Neural progenitor cell (in vitro differentiated cells): Measurements from ENCODE around the gene DCP1B. TPM values are rescaled to one million over a fixed set of nuclear protein-coding genes. Genes with fewer than 3 reads are reported as not detected.

Experiments used
- DNase-seq: peaks from one replicate; pipeline ENCODE4 v3.0.0-alpha.2; 2016; ENCODE audit warnings: low spot score
- H2AFZ ChIP-seq: fragments of 200-600 bp; sonication (generic); replicated peaks from 2 replicates; pipeline ENCODE4 v1.6.1; 2016; ENCODE audit warnings: antibody characterized with exemption
- H3F3A ChIP-seq: fragments of 200-600 bp; sonication (generic); 2 replicates; pipeline ENCODE4 v1.6.1; 2016; ENCODE audit warnings: antibody characterized with exemption, low read depth
- H3K27ac ChIP-seq: fragments of 200-600 bp; sonication (generic); 2 replicates; pipeline ENCODE4 v1.5.1; 2016; ENCODE audit warnings: mild to moderate bottlenecking
- H3K27me3 ChIP-seq: fragments of 200-600 bp; sonication (generic); 2 replicates; pipeline ENCODE4 v1.6.1; 2016; ENCODE audit warnings: mild to moderate bottlenecking, moderate library complexity
- H3K36me3 ChIP-seq: fragments of 200-600 bp; sonication (generic); 2 replicates; pipeline ENCODE4 v1.5.1; 2016
- H3K4me1 ChIP-seq: fragments of 200-600 bp; sonication (generic); 2 replicates; pipeline ENCODE4 v1.6.1; 2016; ENCODE audit warnings: mixed run types
- H3K4me2 ChIP-seq: fragments of 200-600 bp; sonication (generic); 2 replicates; pipeline ENCODE4 v1.6.1; 2016
- H3K4me3 ChIP-seq: fragments of 200-600 bp; sonication (generic); 2 replicates; pipeline ENCODE4 v1.5.1; 2016
- H3K79me2 ChIP-seq: fragments of 200-600 bp; sonication (generic); 2 replicates; pipeline ENCODE4 v1.6.1; 2016; ENCODE audit warnings: low read depth
- H3K9ac ChIP-seq: fragments of 200-600 bp; sonication (generic); 2 replicates; pipeline ENCODE4 v1.6.1; 2016
- H3K9me3 ChIP-seq: fragments of 200-600 bp; sonication (generic); 2 replicates; pipeline ENCODE4 v1.5.1; 2016; ENCODE audit warnings: low read depth
- H4K20me1 ChIP-seq: fragments of 200-600 bp; sonication (generic); 2 replicates; pipeline ENCODE4 v1.6.1; 2016; ENCODE audit warnings: low read depth
- H3K27ac Mint-ChIP-seq: 3 replicates; pipeline ENCODE4 v1.8.0; 2021; ENCODE audit warnings: mixed read lengths
- H3K27me3 Mint-ChIP-seq: 2 replicates; pipeline ENCODE4 v1.8.0; 2022; ENCODE audit warnings: low read depth, mild to moderate bottlenecking, inconsistent platforms, moderate library complexity, mixed read lengths; ENCODE audit not compliant: insufficient read depth
- H3K36me3 Mint-ChIP-seq: 3 replicates; pipeline ENCODE4 v1.8.0; 2021; ENCODE audit warnings: mixed read lengths
- H3K4me1 Mint-ChIP-seq: 3 replicates; pipeline ENCODE4 v1.8.0; 2021; ENCODE audit warnings: mixed read lengths
- H3K4me3 Mint-ChIP-seq: 3 replicates; pipeline ENCODE4 v1.8.0; 2021; ENCODE audit warnings: mild to moderate bottlenecking, moderate library complexity, mixed read lengths
- H3K9me3 Mint-ChIP-seq: 3 replicates; pipeline ENCODE4 v1.8.0; 2020; ENCODE audit warnings: mixed read lengths
- EZH2 ChIP-seq: fragments of 200-600 bp; sonication (generic); IDR thresholded peaks from 2 replicates; pipeline ENCODE4 v1.6.1; 2017; ENCODE audit warnings: antibody characterized with exemption, mild to moderate bottlenecking, moderate library complexity
- EZH2phosphoT487 ChIP-seq: fragments of 200-600 bp; sonication (generic); IDR thresholded peaks from 2 replicates; pipeline ENCODE4 v1.6.1; 2017; ENCODE audit warnings: antibody characterized with exemption
- total RNA-seq: library from RNA; depleted of rRNA; stranded (reverse); fragments of >200 nt; gene quantifications from 2 replicates; pipeline ENCODE4 v1.2.3, GENCODE V29; 2015; ENCODE audit warnings: low replicate concordance
- TF ChIP-seq, protein P1 (sequence below): fragments of 200-600 bp; sonication (generic); IDR thresholded peaks from 2 replicates; pipeline ENCODE4 v1.5.1; 2017; ENCODE audit warnings: antibody characterized with exemption, mild to moderate bottlenecking

The DCP1B gene
- total RNA-seq, 1 donor from 2014 or later = 20.2 TPM

DNA sequence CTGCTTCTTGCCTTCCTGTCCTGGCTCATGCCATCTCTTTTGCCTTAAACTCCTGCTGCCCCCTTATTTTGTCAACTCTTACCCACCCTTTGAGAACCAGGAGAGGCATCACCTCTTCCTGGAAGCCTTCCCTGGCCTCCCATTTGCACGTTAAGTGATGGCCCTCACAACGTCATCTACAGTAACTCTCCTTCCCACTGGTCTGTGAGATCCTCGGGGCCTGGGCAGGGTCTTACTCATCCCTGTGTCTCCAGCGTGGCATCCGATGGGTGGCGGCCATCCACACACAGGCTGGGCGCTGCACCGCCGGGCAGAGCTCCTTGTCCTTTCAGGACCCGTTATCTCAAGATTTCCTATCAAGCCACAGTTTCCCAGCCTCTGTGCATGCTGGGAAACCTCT is 69.0 kb downstream of the DCP1B start:
- Mint-ChIP-seq H3K27me3 (peaks cover 10% of the 10 kb centered on the region), H3K4me1 (peaks cover 44% of the 10 kb centered on the region), H3K4me3 (no peak overlapping the region), H3K9me3 (no peaks in the 10 kb centered on the region), H3K27ac (no peak overlapping the region), H3K36me3 (no peaks in the 10 kb centered on the region)
- Histone ChIP-seq H4K20me1 (no peaks in the 10 kb centered on the region), H2AFZ (no peak overlapping the region), H3K36me3 (no peaks in the 10 kb centered on the region), H3K4me2 (no peak overlapping the region), H3K9me3 (no peaks in the 10 kb centered on the region), H3K27ac (no peak overlapping the region), H3K4me1 (peaks cover 24% of the 10 kb centered on the region), H3K4me3 (no peak overlapping the region), H3K79me2 (no peaks in the 10 kb centered on the region), H3K27me3 (no peaks in the 10 kb centered on the region), H3F3A (peaks cover 19% of the 10 kb centered on the region), H3K9ac (no peak overlapping the region)
- TF ChIP-seq, protein P1, sequence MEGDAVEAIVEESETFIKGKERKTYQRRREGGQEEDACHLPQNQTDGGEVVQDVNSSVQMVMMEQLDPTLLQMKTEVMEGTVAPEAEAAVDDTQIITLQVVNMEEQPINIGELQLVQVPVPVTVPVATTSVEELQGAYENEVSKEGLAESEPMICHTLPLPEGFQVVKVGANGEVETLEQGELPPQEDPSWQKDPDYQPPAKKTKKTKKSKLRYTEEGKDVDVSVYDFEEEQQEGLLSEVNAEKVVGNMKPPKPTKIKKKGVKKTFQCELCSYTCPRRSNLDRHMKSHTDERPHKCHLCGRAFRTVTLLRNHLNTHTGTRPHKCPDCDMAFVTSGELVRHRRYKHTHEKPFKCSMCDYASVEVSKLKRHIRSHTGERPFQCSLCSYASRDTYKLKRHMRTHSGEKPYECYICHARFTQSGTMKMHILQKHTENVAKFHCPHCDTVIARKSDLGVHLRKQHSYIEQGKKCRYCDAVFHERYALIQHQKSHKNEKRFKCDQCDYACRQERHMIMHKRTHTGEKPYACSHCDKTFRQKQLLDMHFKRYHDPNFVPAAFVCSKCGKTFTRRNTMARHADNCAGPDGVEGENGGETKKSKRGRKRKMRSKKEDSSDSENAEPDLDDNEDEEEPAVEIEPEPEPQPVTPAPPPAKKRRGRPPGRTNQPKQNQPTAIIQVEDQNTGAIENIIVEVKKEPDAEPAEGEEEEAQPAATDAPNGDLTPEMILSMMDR = no peak
- TF ChIP-seq EZH2 = no peak
- TF ChIP-seq EZH2phosphoT487 = no peak
- no peak for DNase-seq

DNA sequence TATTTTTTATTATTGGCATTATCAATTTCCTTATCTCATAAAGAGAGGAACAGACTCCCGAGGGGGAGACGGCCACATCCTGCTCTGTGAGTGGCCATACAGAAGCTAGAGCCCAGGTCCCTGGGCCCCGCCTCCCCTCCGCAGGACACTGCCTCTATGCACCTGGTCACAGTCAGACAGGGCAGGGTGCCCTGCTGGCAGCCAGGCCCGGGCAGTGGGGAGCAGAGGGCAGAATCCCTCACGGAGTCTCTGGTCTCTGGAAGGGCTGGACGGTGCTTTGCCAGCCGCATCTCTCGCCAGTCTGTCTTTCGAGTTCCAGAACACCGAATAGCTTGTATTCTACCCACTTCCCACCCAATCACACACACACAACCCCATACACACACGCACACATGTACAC is 69.4 kb downstream of the DCP1B start:
- Histone ChIP-seq H3K4me3 (no peak overlapping the region), H4K20me1 (no peaks in the 10 kb centered on the region), H3K4me2 (no peak overlapping the region), H3K27me3 (no peaks in the 10 kb centered on the region), H3F3A (peaks cover 17% of the 10 kb centered on the region), H3K36me3 (no peaks in the 10 kb centered on the region), H3K9ac (no peak overlapping the region), H3K79me2 (no peaks in the 10 kb centered on the region), H3K4me1 (peaks cover 23% of the 10 kb centered on the region), H3K9me3 (no peaks in the 10 kb centered on the region), H2AFZ (no peak overlapping the region), H3K27ac (no peak overlapping the region)
- Mint-ChIP-seq H3K27me3 (peaks cover 10% of the 10 kb centered on the region), H3K27ac (no peak overlapping the region), H3K4me1 (peaks cover 44% of the 10 kb centered on the region), H3K4me3 (no peak overlapping the region), H3K9me3 (no peaks in the 10 kb centered on the region), H3K36me3 (no peaks in the 10 kb centered on the region)
- TF ChIP-seq, protein P1 = no peak
- TF ChIP-seq EZH2phosphoT487 (no peak), EZH2 (no peak)
- DNase-seq = no peak

DNA sequence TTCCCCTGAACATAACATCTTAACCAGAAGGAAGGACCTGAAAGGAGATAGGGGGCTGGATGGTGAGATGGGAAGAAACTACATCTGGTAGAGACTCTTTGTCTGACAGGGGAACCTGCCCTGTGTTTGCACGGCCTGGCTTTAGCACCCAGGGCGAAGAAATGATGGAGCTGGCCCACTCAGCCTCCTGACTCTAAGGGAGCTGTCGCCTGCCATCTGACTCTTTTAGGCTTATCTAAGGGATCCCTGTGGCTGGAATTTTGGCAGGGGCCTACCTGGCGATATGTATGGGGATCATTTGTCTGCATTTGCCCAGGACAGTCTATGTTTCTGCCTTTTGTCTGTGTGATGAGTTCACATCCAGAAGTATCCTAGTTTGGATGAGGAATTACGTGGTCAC is 70.2 kb downstream of the DCP1B start:
- Histone ChIP-seq H3K9ac (no peak overlapping the region), H3K9me3 (no peaks in the 10 kb centered on the region), H3K27me3 (no peaks in the 10 kb centered on the region), H2AFZ (no peak overlapping the region), H3F3A (peaks cover 17% of the 10 kb centered on the region), H3K4me3 (no peak overlapping the region), H3K4me2 (no peak overlapping the region), H3K4me1 (peaks cover 15% of the 10 kb centered on the region), H4K20me1 (no peaks in the 10 kb centered on the region), H3K79me2 (no peaks in the 10 kb centered on the region), H3K27ac (no peak overlapping the region), H3K36me3 (no peaks in the 10 kb centered on the region)
- Mint-ChIP-seq H3K4me3 (no peak overlapping the region), H3K27ac (peak overlapping the region; percentile 34), H3K9me3 (no peaks in the 10 kb centered on the region), H3K4me1 (peaks cover 44% of the 10 kb centered on the region), H3K36me3 (no peaks in the 10 kb centered on the region), H3K27me3 (peaks cover 10% of the 10 kb centered on the region)
- no peak for DNase-seq
- TF ChIP-seq EZH2 (no peak), EZH2phosphoT487 (no peak)
- TF ChIP-seq, protein P1 = no peak
